OCI-LY1 (cell line): ENCODE measurements around the gene COL9A1.

ENCODE experiments used
- H2AFZ ChIP-seq: fragments of 200-600 bp; sonication (generic), shearing (Covaris generic); 2 replicates; pipeline ENCODE4 v1.6.0; 2014; ENCODE audit warnings: antibody characterized with exemption, mild to moderate bottlenecking, low read length
- H3F3A ChIP-seq: fragments of 200-600 bp; sonication (generic), shearing (Covaris generic); 2 replicates; pipeline ENCODE4 v1.6.0; 2014; ENCODE audit warnings: mild to moderate bottlenecking, antibody characterized with exemption, low read length, moderate library complexity; ENCODE audit not compliant: insufficient read depth
- H3K27ac ChIP-seq: fragments of 200-600 bp; sonication (generic); 2 replicates; pipeline ENCODE4 v1.5.1; 2014; ENCODE audit warnings: low read length, mixed run types, mild to moderate bottlenecking, low read depth; ENCODE audit not compliant: poor library complexity, severe bottlenecking
- H3K27me3 ChIP-seq: fragments of 200-600 bp; sonication (generic); 2 replicates; pipeline ENCODE4 v1.6.0; 2014; ENCODE audit warnings: antibody characterized with exemption, mild to moderate bottlenecking, low read length, moderate library complexity; ENCODE audit not compliant: insufficient read depth
- H3K36me3 ChIP-seq: fragments of 200-600 bp; sonication (generic); 2 replicates; pipeline ENCODE4 v1.6.1; 2014; ENCODE audit warnings: mild to moderate bottlenecking, antibody characterized with exemption, low read length, moderate library complexity, mixed read lengths; ENCODE audit not compliant: insufficient read depth
- H3K4me1 ChIP-seq: fragments of 200-600 bp; sonication (generic); 2 replicates; pipeline ENCODE4 v1.5.1; 2014; ENCODE audit warnings: mild to moderate bottlenecking, low read length, moderate library complexity; ENCODE audit not compliant: insufficient read depth, severe bottlenecking
- H3K4me2 ChIP-seq: fragments of 200-600 bp; sonication (generic), shearing (Covaris generic); 2 replicates; pipeline ENCODE4 v1.6.1; 2014; ENCODE audit warnings: low read length
- H3K4me3 ChIP-seq: fragments of 200-600 bp; sonication (generic); 2 replicates; pipeline ENCODE4 v1.5.1; 2014; ENCODE audit warnings: low read length, low read depth, mild to moderate bottlenecking, mixed read lengths; ENCODE audit not compliant: poor library complexity, severe bottlenecking
- H3K79me2 ChIP-seq: fragments of 200-600 bp; shearing (Covaris generic); 2 replicates; pipeline ENCODE4 v1.6.1; 2016; ENCODE audit warnings: mixed run types, low read length, mixed read lengths; ENCODE audit not compliant: insufficient read depth
- H3K9ac ChIP-seq: fragments of 200-600 bp; sonication (generic), shearing (Covaris generic); 2 replicates; pipeline ENCODE4 v1.6.1; 2014; ENCODE audit warnings: mild to moderate bottlenecking, low read length, mixed read lengths
- H3K9me2 ChIP-seq: fragments of 200-600 bp; sonication (generic), shearing (Covaris generic); 2 replicates; pipeline ENCODE4 v1.6.1; 2014; ENCODE audit warnings: low read depth, mild to moderate bottlenecking, low read length, mixed read lengths
- H3K9me3 ChIP-seq: fragments of 200-600 bp; shearing (Covaris generic); 2 replicates; pipeline ENCODE4 v1.6.1; 2014; ENCODE audit warnings: low read length, mixed read lengths
- H4K20me1 ChIP-seq: fragments of 200-600 bp; sonication (generic), shearing (Covaris generic); 2 replicates; pipeline ENCODE4 v1.6.0; 2016; ENCODE audit warnings: mild to moderate bottlenecking, low read length; ENCODE audit not compliant: insufficient read depth
- CTCF ChIP-seq: fragments of 200-600 bp; sonication (generic), shearing (Covaris generic); IDR thresholded peaks from 2 replicates; pipeline ENCODE4 v1.5.1; 2017; ENCODE audit warnings: mild to moderate bottlenecking, antibody characterized with exemption, low read length, moderate library complexity, mixed read lengths
- EZH2 ChIP-seq: fragments of 200-600 bp; sonication (generic), shearing (Covaris generic); IDR thresholded peaks from 2 replicates; pipeline ENCODE4 v1.8.0; 2017; ENCODE audit warnings: borderline replicate concordance, mixed run types, mild to moderate bottlenecking, antibody characterized with exemption, low read length, moderate library complexity, mixed read lengths

Gene COL9A1

GRCh38 chr6:70315079-70315751 is 12.3 kb upstream of the COL9A1 start:
- Histone ChIP-seq H3K79me2 (no peaks in the 10 kb centered on the region), H2AFZ (no peak overlapping the region), H3K4me2 (no peak overlapping the region), H3F3A (no peaks in the 10 kb centered on the region), H3K27me3 (no peaks in the 10 kb centered on the region), H3K36me3 (no peaks in the 10 kb centered on the region), H3K9ac (no peak overlapping the region), H3K9me2 (no peaks in the 10 kb centered on the region), H3K4me3 (no peak overlapping the region), H3K4me1 (no peaks in the 10 kb centered on the region), H3K27ac (no peak overlapping the region), H4K20me1 (no peaks in the 10 kb centered on the region), H3K9me3 (no peaks in the 10 kb centered on the region)
- TF ChIP-seq EZH2 (no peak), CTCF (no peak)

DNA sequence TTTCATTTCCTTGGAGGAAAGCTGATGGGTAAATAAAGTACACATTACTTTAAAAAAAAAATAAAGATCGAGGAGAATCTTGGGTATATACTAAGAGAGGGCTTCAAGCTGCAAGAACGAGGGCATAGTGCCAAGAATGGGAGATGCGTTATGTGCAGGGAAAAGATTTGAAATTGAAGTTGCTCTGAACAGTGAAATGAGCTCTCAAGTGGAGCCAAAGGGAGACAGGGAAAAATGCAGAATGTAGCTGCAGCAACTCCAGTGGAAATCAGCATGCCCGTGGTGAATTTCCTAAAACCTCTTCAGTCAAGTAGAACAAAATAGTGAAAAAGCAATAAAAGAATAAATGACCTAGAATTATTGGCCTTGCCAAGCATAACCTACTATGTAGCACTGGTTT is 11.4 kb upstream of the COL9A1 start:
- Histone ChIP-seq H3K27me3 (no peaks in the 10 kb centered on the region), H3K4me3 (no peak overlapping the region)

GRCh38 chr6:70312165-70312745 is 9.4 kb upstream of the COL9A1 start:
- Histone ChIP-seq H3K36me3 (no peaks in the 10 kb centered on the region), H3K27ac (no peak overlapping the region), H3K4me2 (no peak overlapping the region)

More for the DNA sequence above, 11.4 kb upstream of the COL9A1 start:
- Histone ChIP-seq H3K27ac (no peak overlapping the region), H3K79me2 (no peaks in the 10 kb centered on the region), H3K9me3 (no peaks in the 10 kb centered on the region), H3F3A (no peaks in the 10 kb centered on the region), H3K36me3 (no peaks in the 10 kb centered on the region), H3K4me1 (no peaks in the 10 kb centered on the region), H3K9me2 (no peaks in the 10 kb centered on the region), H3K9ac (no peak overlapping the region), H4K20me1 (no peaks in the 10 kb centered on the region), H3K4me2 (no peak overlapping the region), H2AFZ (no peak overlapping the region)
- TF ChIP-seq EZH2 = no peak
- no peak for TF ChIP-seq CTCF

More at GRCh38 chr6:70312165-70312745, 9.4 kb upstream of the COL9A1 start:
- H3K27me3 ChIP-seq = no peaks in the 10 kb centered on the region
- H3K9me3 ChIP-seq = no peaks in the 10 kb centered on the region
- TF ChIP-seq EZH2 (no peak), CTCF (no peak)
- H2AFZ ChIP-seq = no peak overlapping the region
- no peaks in the 10 kb centered on the region for H3F3A ChIP-seq
- H3K79me2 ChIP-seq = no peaks in the 10 kb centered on the region
- H3K9me2 ChIP-seq = no peaks in the 10 kb centered on the region
- H3K4me1 ChIP-seq = no peaks in the 10 kb centered on the region
- H3K4me3 ChIP-seq = no peak overlapping the region
- no peaks in the 10 kb centered on the region for H4K20me1 ChIP-seq
- no peak overlapping the region for H3K9ac ChIP-seq
